ENCODE data around the gene SLC39A8. TPM values are rescaled to one million over a fixed set of nuclear protein-coding genes. Genes with fewer than 3 reads are reported as not detected.

The SLC39A8 gene
- total and polyA plus RNA-seq, 2 donors from 2014 or later: 7.1 to 19.7 TPM

DNA sequence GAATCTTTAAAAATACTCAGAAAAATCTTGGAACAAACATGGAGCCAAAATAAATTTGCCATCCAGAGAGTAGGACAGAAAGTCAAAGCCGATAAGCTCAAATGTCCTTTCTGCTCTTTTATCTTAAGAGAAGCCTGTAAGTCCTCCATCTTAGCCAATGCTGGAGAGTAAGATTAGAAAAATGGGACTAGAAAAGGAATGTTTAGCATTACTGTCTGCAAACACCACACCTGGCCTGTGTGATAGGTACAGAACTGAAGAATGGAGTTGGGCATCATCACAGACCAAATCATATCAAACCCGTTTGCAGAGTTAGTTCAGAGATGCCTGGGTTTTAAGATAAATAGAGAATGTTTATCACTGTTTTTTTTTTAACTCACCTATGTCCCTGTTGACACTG lies 10.5 kb upstream of the SLC39A8 start:
- H3K9ac ChIP-seq (ENCODE audit: low read length in 3 of 3): no peak overlapping the region
- intact Hi-C loops (cut with DNase I): no loop called here
- DNase-seq (no peak), FAIRE-seq (no peak)
- no peak for TF ChIP-seq CTCF (IDR thresholded peaks at IDR 0.05; ENCODE audit: borderline replicate concordance, extremely low read depth, insufficient read depth)
- no peaks in the 10 kb centered on the region for H3K36me3 ChIP-seq (ENCODE audit: control insufficient read depth in 2 of 3, insufficient read depth in 3 of 3, low read length in 3 of 3)
- no peaks in the 10 kb centered on the region for H3K27me3 ChIP-seq (ENCODE audit: control insufficient read depth, insufficient read depth, low read length)
- H3K27ac ChIP-seq (ENCODE audit: low read depth in 2 of 2, low read length in 2 of 2): no peak overlapping the region
- no peaks in the 10 kb centered on the region for H3K9me3 ChIP-seq (ENCODE audit: control insufficient read depth in 2 of 3, insufficient read depth in 1 of 3, low read length in 3 of 3)
- no peak overlapping the region for H3K4me3 ChIP-seq (ENCODE audit: low read length in 3 of 3)
- H3K4me1 ChIP-seq (ENCODE audit: control insufficient read depth in 2 of 3, insufficient read depth in 2 of 3, low read depth in 1 of 3, low read length in 3 of 3): no peaks in the 10 kb centered on the region

- FAIRE-seq (no peak), DNase-seq (no peak)
- no peak for TF ChIP-seq CTCF (IDR thresholded peaks at IDR 0.05; ENCODE audit: borderline replicate concordance, extremely low read depth, insufficient read depth)
Observed at GRCh38 chr4:102354671-102355454, 9.6 kb upstream of the SLC39A8 start.

DNA sequence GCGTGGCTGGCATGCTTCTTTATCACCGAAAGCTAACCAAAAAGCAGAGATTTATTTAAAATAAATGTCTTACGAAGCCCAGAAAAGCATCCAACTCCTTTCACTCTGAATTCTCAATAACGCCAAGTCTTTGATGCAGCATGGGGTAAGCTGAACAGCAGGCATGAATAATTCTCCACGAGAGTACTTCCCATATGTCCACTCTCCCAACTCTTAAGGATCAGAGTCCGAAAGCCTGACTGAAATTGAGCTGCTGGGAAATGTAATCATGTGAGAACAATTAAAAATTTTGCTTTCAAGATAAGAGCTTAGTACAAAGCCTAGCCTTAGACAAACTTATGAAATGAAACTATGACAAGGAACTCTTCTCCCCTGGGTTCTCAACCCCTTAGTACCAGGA lies 7.5 kb upstream of the SLC39A8 start:
- no peaks in the 10 kb centered on the region for H3K9me3 ChIP-seq (ENCODE audit: control insufficient read depth in 2 of 3, insufficient read depth in 1 of 3, low read length in 3 of 3)
- no peak overlapping the region for H3K27ac ChIP-seq (ENCODE audit: low read depth in 2 of 2, low read length in 2 of 2)
- DNase-seq (no peak), FAIRE-seq (no peak)
- no peak for TF ChIP-seq CTCF (IDR thresholded peaks at IDR 0.05; ENCODE audit: borderline replicate concordance, extremely low read depth, insufficient read depth)
- H3K4me3 ChIP-seq (ENCODE audit: low read length in 3 of 3): no peak overlapping the region
- no peaks in the 10 kb centered on the region for H3K27me3 ChIP-seq (ENCODE audit: control insufficient read depth, insufficient read depth, low read length)
- H3K4me1 ChIP-seq (ENCODE audit: control insufficient read depth in 2 of 3, insufficient read depth in 2 of 3, low read depth in 1 of 3, low read length in 3 of 3): no peaks in the 10 kb centered on the region
- H3K36me3 ChIP-seq (ENCODE audit: control insufficient read depth in 2 of 3, insufficient read depth in 3 of 3, low read length in 3 of 3): no peaks in the 10 kb centered on the region
- no peak overlapping the region for H3K9ac ChIP-seq (ENCODE audit: low read length in 3 of 3)
- intact Hi-C loops (cut with DNase I): no loop called here

More at GRCh38 chr4:102354671-102355454, 9.6 kb upstream of the SLC39A8 start:
- Histone ChIP-seq H3K4me3 (ENCODE audit: low read length in 3 of 3) (no peak overlapping the region), H3K9ac (ENCODE audit: low read length in 3 of 3) (no peak overlapping the region), H3K27me3 (ENCODE audit: control insufficient read depth, insufficient read depth, low read length) (no peaks in the 10 kb centered on the region), H3K4me1 (ENCODE audit: control insufficient read depth in 2 of 3, insufficient read depth in 2 of 3, low read depth in 1 of 3, low read length in 3 of 3) (no peaks in the 10 kb centered on the region), H3K9me3 (ENCODE audit: control insufficient read depth in 2 of 3, insufficient read depth in 1 of 3, low read length in 3 of 3) (no peaks in the 10 kb centered on the region), H3K27ac (ENCODE audit: low read depth in 2 of 2, low read length in 2 of 2) (no peak overlapping the region), H3K36me3 (ENCODE audit: control insufficient read depth in 2 of 3, insufficient read depth in 3 of 3, low read length in 3 of 3) (no peaks in the 10 kb centered on the region)
- intact Hi-C loops (cut with DNase I): no loop called here
